OCI-LY1 (cell line): Measurements from ENCODE around the gene CNP.

ENCODE experiments used
- EZH2 ChIP-seq: fragments of 200-600 bp; sonication (generic), shearing (Covaris generic); IDR thresholded peaks from 2 replicates; pipeline ENCODE4 v1.8.0; 2017; ENCODE audit warnings: borderline replicate concordance, mixed run types, mild to moderate bottlenecking, antibody characterized with exemption, low read length, moderate library complexity, mixed read lengths
- TF ChIP-seq, protein P1 (sequence below): fragments of 200-600 bp; sonication (generic), shearing (Covaris generic); IDR thresholded peaks from 2 replicates; pipeline ENCODE4 v1.5.1; 2017; ENCODE audit warnings: mild to moderate bottlenecking, antibody characterized with exemption, low read length, moderate library complexity, mixed read lengths

DNA sequence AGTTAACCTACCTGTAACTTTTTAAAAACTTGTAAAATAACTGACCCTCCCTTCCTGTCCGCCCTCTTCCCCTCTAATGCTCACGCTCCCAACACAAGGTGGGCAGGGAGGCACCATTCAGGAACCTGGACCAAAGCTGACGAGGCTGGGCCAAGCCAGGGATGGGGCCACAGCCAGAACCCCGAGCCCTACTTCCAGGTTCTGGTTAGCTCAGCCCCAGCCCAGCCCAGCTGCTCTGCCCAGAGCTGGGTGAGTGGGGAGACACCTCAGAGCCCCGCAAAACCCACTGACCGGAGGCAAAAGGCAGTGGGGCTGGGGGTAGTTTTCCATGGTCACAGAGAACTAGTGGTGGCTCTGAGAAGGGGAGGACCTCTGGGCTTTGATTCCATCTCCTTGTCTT is 7.4 kb downstream of the CNP start:
- TF ChIP-seq, protein P1, sequence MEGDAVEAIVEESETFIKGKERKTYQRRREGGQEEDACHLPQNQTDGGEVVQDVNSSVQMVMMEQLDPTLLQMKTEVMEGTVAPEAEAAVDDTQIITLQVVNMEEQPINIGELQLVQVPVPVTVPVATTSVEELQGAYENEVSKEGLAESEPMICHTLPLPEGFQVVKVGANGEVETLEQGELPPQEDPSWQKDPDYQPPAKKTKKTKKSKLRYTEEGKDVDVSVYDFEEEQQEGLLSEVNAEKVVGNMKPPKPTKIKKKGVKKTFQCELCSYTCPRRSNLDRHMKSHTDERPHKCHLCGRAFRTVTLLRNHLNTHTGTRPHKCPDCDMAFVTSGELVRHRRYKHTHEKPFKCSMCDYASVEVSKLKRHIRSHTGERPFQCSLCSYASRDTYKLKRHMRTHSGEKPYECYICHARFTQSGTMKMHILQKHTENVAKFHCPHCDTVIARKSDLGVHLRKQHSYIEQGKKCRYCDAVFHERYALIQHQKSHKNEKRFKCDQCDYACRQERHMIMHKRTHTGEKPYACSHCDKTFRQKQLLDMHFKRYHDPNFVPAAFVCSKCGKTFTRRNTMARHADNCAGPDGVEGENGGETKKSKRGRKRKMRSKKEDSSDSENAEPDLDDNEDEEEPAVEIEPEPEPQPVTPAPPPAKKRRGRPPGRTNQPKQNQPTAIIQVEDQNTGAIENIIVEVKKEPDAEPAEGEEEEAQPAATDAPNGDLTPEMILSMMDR, result no peak
- TF ChIP-seq EZH2, result no peak
